CD1c-positive myeloid dendritic cell (primary cell): Measurements from ENCODE around the gene TSC2.
"Not testable (repeated sequence)": the region's sequence is repeated elsewhere in the genome, so short reads cannot be mapped to it uniquely, and the experiment has no call there.

ENCODE experiments used
- DNase-seq: peaks from one replicate; pipeline ENCODE4 v3.0.0-alpha.2; 2016; ENCODE audit errors: extremely low spot score

TSC2 gene

DNA sequence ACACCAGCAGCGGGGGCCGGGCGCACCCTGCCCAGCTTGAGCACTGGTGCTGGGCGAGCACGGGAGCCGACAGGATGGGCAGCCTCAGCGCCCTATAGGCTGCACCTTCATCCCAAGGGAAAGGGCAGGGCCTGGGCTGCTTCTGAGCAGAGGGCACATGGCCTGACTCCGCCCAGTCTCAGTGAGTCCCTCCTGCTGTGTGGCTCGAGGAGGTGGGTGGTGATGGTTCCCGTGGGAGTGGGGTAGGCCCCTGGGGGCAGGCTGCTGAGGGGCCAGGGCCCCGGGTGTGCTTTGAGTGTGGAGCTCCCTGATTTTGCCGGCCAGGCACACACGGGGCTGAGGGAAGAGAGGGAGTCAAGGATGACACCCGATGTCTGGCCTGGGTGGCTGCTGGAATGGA, 37.9 kb downstream of the TSC2 start:
- no peak for DNase-seq

DNA sequence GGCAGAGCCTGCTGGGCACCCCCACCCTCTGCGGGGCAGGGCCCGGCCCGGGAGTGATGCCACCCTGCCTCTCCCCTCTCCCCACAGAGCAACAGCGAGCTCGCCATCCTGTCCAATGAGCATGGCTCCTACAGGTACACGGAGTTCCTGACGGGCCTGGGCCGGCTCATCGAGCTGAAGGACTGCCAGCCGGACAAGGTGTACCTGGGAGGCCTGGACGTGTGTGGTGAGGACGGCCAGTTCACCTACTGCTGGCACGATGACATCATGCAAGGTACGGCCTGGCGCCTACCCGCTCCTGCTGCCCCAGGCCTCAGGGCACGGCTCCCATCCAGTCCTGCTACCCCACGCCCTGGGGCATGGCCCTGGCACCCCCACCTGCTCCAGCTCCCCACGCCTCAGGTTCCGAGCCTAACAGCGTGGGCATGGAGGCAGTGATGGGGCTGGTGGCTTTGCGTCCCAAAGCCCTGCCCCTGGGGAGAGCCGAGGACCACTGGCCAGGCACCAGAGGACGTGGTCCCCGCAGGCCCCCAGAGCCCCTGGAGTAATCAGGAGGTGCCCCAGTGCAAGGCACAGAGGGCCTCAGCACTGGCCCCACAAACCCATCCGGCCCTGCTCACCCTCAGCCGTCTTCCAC, 38.4 kb downstream of the TSC2 start:
- DNase-seq: no peak

DNA sequence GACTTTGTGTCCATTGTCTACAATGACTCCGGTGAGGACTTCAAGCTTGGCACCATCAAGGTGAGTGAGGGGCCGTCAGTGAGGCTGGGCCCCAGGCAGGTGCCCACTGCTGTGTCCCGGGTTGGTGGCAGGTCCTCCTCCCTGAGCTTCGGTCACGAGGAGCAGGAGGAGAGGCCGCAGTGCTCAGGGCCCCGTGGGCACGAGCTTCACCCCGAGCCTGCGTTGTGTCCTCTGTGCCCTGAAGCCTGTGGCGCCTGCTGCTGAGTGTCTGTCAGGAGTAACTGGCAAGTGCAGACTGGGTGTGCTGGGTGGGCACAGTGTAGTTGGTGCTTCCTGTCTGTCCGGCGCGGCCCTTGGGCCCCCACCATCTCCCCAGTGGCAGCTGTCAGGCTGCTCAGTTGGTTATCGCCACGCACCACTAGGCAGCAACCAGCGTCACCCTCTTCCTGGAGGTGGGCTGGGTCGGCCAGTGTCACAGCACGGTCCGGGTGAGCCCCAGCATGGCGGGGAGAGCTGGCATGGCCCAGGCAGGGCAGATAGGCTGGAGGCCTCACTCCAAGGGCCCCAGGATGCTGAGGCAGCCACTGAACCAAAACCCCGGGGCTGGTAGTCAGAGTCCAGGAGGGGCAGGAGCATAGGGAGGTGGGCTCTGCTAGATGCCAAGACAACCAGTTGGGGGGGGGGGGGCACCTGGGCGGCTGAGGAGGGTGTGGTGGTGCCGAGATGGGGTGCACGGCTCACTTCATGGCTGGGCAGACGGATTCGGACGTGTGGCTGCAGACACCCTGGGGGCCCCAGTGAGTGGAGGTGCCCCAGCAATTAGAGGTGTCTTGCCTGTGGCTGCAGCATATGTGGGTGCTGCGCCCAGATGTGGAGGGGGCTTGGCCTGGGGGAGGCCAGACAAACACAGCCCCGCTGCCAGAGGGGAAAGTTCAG, 39.3 kb downstream of the TSC2 start:
- DNase-seq: no peak

DNA sequence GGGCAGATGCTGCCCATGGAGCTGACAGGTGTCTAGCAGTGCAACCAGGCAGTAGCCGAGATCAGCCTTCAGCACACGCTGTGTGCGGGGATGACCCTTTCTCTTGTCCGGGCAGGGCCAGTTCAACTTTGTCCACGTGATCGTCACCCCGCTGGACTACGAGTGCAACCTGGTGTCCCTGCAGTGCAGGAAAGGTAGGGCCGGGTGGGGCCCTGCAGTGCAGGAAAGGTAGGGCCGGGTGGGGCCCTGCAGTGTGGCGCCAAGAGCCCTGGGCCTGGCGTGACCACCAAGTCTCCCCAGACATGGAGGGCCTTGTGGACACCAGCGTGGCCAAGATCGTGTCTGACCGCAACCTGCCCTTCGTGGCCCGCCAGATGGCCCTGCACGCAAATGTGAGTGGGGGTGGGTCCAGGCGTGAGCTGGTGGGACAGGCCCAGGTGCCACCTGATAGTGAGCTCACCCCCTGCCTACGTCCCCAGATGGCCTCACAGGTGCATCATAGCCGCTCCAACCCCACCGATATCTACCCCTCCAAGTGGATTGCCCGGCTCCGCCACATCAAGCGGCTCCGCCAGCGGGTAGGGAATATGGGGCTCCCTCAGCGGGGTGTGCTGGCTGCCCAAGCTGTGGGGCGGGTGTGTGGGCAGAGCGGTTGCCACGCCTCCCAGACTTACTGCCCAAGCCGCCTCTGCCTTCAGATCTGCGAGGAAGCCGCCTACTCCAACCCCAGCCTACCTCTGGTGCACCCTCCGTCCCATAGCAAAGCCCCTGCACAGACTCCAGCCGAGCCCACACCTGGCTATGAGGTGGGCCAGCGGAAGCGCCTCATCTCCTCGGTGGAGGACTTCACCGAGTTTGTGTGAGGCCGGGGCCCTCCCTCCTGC, 40.2 kb downstream of the TSC2 start:
- no peak for DNase-seq

DNA sequence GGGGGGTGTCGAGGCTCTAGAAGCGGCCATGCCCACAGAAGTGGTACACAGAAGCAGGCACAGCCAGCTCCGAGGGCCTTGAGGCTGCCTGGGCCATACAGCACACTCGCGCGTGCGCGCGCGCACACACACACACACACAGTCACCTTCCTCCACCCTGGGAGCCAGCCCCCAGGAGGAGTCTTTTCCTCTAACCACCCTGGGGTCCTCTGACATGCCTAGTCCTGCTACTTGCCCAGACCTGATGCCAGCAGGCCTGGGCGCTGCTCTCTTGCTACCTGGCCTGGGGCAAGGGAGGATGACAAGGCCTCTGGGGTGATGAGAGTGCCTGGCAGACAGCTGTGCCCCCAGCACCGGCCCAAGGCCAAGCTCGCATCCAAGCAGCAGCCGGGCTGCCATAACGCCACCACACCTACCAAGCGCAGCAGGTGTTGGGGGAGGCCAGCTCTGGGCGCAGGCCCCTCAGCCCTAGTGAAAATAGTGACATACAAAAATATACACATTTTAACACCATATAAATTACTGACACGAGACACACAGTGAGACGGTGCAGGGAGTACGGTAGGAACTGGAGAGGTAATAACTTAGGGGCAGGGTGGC, 41.1 kb downstream of the TSC2 start:
- no peak for DNase-seq

DNA sequence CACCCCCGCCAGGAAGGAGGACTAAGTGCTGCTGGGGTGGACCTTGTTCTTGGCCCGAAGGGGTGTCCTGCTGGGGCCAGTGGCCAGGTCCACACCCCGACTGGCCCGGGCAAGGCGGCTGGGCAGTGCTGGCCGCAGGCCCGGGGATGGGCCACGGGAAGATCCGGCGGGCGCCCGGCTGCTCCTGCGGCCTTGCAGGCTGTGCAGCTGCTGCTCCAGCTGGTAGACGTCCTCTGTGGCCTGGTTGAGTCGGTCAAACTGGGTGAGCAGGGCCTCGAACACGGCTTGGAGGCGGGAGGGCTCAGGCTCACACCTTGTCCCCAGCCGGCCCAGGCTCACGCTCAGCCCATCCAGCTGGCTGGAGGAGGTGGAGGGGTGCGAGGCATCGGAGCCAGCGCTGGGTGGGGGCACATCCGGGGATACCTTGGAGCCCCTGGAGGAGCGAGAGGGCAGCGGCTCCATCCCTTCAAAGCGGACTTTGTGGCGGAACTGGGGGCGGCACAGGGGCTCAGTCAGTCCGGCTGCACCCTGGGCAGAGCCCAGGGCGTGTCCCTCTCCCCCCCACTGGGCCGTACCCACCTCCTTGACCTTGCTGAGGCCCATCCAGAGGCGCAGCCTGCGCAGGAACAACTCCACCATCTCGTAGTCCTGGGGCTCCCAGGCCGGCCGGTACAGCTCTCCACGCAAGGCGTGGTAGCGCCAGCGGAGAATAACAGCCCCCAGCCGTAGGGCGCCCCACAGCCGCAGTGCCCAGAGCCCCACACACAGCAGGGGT, 42.1 kb downstream of the TSC2 start:
- DNase-seq: no peak

DNA sequence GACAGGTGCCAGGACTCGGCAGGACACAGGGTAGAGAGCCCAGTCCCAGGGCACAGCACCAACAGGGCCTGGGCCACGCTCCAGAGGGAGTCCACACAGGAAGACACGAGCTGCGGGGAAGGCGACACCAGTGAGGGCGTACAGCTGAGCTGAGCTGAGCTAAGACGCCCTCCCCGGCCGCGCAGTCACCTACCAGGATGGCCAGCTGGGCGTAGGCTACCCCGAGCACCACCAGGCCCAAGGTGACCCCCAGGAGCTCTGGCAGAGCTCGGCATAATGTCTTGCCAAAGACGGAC, 42.6 kb downstream of the TSC2 start:
- no peak for DNase-seq

DNA sequence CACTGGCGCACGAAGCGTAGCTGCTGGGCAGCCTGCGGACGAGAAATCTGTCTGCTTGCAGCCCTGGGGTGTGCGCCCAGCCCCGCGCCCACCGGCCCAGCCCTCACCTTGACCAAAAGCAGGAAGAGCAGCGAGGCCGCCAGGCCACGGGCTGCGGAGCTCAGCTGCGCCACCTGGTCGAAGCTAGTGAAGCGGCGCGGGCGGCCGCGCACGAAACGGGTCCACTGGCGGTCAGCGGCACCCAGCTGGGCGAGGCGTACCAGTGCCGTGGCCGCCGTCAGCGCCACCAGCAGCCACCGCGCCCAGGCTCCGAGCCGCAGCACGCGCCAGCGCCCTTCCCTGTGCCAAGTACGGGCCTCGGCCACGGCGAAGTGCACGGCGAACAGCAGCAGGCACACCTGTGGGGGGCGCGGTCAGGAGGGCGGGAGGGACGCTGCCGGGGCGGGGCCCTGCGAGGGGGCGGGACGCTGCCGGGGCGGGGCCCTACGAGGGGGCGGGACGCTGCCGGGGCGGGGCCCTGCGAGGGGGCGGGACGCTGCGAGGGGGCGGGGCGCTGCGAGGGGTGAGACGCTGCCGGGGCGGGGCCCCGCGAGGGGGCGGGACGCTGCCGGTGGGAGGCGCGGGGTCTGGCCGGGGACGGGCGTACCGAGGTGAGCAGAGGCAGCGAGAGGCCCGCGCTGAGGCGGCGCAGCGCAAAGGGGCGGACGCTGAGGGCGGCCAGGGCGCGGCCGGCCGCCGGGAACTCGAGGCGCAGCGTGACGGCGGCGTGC, 43.2 kb downstream of the TSC2 start:
- no peak for DNase-seq

DNA sequence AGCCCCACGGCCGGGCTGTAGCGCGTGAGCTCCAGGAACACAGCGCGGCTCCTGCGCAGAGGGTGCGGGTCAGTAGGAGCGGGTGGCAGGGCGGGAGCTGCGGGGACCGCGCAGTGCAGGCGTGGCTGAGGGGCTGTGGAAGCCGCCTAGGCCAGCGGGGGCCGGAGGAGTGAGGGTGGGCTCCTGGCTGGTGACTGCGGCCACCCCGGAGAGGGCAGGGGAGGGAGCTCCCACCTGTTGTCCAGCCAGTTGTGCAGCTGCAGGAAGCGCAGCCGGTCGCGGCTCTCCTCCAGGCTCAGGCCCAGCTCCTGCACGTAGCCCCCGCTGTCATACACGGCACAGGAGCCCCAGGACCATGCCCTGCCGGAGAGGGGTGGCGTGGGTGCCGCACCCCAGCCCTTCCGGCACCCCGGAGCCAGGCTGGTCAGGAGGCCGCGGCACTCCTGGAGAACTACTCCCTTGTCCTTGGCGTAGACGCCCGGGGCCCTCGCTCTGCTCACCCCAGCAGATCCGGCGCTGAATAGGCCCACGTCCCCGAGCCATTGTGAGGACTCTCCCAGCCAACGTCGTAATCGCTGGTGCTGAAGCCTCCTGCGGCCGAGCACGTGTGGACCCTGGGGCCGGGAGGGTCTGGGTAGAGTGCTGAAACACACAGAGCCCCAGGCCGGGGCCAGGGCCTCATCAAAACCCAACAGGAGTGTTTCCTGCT, 43.9 kb downstream of the TSC2 start:
- DNase-seq: no peak

DNA sequence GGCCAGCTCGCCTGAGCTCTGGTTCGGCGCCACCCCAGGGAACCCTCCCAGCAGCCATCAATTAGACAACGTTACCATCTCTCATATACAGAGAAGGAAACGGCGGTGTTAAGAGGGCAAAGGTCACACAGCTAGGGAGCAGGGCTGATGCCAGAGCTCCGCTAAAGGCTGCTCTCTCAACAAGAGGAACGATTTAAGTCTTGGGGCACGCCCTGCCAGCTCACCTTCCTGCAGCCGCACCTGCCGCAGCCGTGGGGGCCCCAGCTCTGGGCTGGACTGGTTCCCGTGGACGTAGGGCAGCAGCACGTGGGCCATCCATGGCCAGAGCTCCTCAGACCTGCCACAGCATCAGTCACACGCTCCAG, 44.5 kb downstream of the TSC2 start:
- no peak for DNase-seq

DNA sequence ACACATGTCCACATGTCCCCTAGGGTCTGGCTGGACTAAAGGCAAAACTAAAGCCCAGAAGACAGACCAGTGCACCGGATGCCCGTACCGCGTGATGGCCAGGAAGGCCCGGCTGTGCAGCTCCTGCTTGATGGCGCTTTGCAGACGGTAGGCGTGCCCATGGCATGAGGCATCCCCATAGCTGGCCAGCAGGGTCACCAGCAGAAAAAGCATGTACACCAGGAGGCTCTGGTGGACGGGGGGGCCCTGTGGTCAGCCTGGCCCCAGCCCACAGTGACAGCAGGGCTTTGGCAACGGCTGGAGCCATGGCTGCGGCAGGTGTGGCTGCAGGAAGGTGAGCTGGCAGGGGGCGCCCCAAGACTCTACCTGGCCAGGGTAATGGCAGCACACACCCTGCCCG, 45.1 kb downstream of the TSC2 start:
- DNase-seq: no peak

DNA sequence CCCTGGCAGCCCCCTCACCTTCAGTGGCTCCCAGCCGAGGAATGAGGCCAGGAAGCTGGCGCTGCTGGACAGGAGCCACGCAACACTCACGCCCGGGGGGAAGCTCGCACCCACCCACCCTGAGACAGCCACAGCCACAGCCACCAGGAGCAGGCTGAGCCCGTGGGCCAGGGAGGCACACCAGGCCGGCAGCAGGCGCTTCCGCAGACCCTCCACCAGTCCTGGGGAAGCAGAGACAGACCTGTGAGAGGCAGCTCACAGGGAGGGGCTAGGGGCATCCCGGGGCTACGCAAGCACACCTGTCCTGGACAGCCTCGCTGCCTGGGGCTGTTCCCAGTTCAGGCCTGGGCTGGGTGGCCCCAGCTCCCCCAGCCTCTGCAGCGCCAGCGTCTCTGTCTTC, 46.0 kb downstream of the TSC2 start:
- DNase-seq: no peak

DNA sequence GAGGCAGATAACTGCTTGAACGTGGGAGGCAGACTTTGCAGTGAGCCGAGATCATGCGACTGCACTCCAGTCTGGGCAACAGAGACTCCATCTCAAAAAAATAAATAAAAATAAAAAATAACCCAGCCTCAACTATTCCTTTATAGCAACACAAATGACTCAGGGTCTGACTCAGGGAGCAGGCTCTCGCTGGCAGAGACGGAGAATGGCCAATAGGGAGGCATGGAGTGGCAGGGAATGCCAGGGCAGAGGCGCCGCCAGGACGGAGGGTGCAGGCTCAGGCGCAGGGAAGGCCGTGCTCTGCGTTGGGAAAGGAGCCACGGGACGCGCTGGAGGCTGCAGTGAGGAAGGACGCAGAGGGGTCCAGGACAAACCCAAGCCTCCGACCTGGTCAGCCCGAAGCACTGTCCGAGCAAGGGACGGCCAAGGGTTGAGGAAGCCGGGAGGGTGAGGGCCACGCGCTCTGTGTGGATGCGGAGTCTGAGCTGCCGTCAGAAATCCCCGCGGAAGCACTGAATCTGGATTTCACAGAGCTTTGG, 47.6 kb downstream of the TSC2 start:
- no peak for DNase-seq

DNA sequence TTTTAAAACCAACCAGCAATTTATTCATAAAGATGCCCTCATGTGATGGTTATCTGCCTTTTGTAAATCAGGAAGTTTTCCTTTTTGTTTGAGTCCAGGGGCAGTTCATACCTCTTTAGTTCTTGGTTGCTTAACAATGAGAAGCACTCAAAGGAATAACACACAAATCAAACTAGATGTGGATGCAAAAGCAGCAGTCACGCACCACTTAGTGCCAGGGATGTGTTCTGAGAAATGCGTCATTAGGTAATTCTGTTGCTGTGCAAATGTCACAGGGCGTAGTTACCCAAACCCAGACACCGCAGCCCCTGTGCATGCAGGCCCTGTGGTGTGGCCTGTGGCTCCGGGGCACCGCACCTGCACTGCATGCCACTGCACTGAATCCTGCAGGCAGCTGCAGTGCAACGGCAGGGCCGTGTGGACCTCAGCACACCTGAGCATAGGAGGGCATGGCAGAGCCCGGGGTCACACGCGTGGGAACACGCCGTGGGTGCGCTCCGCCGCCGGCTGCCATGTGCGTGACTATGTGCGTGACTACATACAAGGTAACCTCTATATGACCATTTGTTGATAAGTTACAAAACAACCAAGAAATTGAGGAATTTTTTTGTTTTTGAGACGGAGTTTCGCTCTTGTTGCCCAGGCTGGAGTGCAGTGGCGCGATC, 48.3 kb downstream of the TSC2 start:
- no peak for DNase-seq

DNA sequence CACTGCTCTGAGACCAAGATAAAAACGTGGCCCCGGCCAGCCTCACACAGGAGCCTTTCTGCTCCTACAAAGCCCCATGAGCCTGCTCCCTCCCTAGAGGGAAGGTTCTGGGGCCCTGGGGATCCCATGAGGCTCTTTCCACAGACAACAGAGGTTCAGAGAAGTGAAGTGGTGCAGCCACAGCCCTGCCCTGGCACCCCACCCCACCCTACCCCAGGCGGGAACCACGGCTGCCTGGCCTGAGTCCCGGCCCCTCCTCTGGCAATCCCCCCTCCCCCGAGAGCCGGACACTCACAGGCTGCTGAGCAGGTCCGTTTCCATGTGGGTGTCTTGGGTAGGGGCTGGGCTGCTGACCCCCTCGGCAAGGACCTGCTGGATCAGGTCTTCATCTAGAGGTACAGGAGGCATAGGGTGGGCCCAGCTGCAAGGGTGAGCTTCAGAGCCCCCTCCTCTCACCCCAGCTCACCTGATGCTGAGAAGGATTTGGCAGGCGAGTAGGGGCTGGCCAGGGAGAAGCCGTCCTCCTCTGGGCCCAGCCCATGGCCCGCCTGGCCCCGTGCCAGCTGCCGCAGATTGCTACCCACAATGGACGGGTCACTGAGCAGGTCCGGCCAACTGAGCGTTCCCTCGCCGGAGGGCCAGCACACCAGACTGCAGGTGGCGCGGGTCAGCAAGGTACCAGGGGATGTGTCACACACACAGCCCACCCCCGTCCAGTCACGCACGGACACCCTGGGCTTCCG, 49.2 kb downstream of the TSC2 start:
- no peak for DNase-seq

DNA sequence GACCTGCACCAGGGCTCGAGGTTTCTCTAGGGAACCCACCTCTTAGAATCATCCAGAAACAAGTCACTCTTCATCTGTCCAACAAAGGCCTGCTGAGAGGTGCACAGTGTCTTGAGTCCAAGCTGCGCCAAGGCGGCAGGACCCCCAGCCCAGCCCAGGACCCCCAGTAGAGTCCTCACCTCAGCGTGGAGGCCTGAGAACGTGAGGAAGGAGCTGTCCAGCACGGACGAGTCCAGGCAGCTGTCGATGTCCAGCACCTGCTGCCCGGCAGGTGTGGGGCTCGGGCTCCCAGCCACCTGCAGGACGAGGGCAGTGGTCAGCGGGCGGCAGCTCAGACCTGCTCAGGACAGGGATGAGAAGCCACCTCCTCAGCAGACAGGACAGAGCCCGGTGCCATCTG, 49.9 kb downstream of the TSC2 start:
- DNase-seq: not testable (repeated sequence)

DNA sequence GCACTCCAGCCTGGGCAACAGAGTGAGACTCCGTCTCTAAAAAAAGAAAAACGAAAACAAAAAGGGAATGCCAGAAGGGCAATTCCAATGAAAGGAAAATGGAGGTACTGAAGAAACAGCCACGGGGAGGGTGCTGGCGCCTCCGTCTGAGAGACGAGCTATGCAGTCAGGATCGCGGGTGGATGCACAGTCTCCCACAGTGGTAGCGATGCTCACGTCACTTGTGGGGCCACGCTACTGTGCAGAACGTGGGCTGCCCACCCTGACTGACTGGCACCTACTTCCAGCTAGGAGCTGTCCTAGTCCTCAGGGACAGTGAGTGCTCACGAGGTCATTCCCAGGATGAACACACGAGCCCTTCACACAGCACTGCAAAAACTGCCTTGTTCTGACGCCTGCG, 53.8 kb downstream of the TSC2 start:
- DNase-seq: not testable (repeated sequence)

DNA sequence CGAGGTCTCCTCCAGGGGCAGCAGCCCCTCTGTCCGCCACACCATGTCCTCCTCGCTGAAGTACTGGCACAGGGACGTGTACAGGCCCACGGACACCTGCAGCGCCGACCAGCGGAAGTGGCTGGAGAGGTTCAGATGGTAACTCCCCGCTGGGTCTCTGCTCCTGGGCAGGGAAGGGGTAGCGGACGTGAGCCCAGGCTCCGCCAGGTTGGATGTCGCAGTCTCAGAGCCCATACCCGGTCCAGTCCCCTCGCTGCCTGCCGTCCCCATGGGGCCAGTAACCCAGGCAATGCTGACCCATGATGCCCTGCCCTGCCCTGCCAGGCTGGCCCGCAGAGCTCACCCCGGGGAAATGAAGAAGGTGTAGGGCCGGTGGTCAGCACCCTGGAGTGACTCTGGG, 54.7 kb downstream of the TSC2 start:
- no peak for DNase-seq
